Activated CD4-positive, CD25-positive, alpha-beta regulatory T cell treated with anti-CD3 and anti-CD28 coated beads, Interleukin-2, amount 50 U/mL, for 72 hours (primary cell): ENCODE data around the gene LAMA1.

Experiments
- DNase-seq: peaks from one replicate; pipeline ENCODE4 v3.0.0; 2021

LAMA1 gene

DNA sequence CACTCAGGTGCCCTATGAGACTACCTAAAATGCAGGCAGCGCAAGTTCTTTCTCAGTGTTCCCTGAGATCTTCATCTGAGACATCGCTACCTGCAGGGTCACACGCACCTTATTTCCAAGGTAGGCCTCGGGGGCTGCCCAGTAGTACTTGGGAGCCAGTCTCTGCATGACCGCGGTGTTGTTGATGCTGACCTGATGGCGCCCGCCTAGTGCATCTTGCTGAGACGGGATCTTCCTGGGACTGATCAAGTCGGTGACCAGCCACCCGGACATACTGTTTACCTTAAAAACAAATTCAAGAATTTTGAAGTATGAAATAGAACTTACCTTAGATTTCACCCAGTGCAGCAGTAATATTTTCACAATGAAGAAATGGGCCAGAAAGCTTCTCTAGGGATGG lies 80.1 kb downstream of the LAMA1 start:
- DNase-seq = no peak

DNA sequence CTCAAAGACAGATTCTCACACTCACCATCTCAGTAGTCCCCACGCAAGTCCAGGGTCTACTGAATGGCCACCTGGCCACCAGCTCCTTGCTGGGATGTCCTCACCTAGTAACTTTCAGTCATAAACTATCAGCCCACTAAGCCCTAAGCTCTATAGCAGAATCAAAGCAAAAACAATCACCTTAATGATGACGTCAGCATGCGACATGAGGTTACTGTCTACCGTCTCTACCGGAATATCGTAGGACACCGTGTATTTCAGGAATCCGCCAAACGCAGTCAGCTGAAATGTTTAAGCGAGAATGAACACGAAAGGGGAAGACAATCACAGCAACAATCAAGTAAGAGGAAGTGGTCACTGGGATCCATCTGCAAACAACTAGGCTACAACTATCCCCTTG lies 81.8 kb downstream of the LAMA1 start:
- no peak for DNase-seq

DNA sequence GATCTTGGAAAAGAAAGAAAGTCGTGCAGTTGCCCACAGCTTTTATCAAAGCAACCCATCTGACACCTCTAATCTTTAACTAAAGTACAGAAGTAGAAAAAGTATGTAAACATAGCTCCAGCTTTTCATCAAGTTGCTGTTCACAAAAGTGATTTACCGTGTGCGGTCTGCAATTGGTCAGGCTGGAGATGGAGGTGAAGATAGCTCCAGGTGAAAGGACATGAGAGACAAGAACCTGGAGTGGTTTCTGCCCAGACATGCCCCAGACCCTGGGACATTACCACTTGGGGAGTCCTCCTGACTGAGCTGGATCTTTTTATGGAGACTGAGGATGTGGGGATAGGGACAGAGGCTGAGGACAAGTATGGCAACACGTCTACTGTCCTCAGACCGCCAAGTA lies 82.7 kb downstream of the LAMA1 start:
- DNase-seq = no peak

DNA sequence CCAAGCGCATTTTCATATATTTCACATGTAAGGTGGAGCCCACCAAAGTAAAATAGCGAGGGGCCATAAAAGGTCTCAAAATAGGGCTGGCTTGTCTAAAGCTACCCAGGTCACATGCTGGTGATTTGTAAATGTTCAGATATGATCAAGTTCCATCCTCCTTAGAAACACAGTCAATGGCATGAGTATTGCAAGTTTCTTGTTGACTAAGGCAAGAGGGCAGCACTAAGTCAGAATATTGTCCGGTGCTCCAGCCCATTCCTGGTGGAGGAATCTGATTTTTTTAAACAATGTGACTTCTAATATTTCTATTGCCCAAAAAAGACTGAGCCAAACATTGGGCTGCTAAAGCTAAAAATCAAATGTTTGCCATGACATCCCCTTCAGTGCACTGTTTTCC lies 85.1 kb downstream of the LAMA1 start:
- no peak for DNase-seq

DNA sequence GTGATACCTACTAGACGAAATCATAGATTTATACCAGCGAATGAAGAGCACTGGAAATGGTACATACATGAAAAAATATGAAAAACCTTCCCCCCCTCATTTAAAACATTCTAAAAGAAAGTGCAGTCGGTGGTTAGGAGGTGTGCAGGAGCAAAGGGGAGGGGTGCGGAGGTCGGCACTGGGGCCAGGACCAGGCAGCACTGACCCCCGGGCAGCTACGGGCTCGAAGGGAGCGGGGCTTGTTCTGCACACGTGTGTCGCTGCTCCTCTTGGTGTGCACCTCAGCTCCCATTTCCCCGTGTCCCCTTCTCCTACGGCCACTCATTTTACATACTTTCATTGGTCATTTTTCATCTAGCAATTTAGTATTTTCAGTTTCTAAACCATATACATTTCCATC lies 89.0 kb downstream of the LAMA1 start:
- no peak for DNase-seq

DNA sequence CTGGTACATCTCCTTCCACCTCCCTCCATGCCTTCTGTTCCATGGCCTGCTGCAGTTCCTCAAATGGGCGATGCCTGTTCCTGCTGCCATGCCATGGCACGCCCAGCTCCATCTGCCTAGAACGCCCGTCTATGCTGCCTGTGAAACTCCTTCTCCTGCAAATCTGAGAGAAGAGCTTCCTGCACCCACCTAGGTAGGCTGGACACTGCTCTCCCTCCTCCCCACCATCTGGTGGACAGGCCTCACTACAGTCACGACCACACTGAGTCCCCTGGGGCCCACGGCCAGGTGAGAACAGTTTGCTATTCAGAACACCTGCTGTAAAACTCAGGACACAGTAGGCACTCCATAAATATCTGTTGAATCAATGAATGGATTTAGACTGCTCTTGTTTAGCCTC lies 92.4 kb downstream of the LAMA1 start:
- DNase-seq = no peak

DNA sequence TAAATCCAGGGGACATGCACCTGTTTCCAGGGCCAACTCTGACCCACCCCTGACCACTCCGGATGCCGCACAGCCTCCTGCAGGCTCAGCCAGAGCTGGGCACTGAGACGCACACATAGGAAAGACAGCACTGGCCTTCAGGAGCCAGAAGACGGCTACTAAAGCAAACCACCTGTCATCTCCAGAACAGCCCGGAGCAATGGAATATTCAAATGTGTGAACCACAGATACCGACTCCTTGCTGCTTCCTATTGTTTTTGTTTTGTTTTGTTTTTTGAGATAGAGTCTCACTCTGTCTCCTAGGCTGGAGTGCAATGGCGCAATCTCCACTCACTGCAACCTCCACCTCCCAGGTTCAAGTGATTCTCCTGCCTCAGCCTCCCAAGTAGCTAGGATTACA lies 94.0 kb downstream of the LAMA1 start:
- no peak for DNase-seq

DNA sequence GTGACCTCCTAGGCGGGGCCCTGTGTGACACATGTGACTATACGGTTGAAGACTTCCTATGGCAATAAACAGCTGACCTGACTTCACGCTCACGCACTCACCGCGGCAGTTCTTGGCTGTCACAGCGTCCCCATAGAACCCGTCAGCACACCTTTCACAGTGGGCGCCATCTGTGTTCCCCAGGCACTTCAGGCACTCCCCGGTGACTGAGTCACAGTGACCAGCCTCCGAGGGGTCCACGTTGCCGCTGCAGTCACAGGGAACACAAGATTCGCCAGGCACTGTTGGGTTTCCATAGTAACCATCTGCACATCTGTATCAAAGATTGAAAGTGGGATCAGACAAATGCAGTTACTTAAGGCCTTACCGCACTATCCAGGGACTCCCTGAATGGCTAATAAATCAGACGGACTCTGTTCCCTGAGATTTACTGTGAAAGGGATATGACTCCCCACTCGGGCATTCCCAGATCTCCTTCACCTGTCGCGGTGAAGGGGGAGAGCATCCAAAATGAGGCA lies 94.5 kb downstream of the LAMA1 start:
- no peak for DNase-seq

DNA sequence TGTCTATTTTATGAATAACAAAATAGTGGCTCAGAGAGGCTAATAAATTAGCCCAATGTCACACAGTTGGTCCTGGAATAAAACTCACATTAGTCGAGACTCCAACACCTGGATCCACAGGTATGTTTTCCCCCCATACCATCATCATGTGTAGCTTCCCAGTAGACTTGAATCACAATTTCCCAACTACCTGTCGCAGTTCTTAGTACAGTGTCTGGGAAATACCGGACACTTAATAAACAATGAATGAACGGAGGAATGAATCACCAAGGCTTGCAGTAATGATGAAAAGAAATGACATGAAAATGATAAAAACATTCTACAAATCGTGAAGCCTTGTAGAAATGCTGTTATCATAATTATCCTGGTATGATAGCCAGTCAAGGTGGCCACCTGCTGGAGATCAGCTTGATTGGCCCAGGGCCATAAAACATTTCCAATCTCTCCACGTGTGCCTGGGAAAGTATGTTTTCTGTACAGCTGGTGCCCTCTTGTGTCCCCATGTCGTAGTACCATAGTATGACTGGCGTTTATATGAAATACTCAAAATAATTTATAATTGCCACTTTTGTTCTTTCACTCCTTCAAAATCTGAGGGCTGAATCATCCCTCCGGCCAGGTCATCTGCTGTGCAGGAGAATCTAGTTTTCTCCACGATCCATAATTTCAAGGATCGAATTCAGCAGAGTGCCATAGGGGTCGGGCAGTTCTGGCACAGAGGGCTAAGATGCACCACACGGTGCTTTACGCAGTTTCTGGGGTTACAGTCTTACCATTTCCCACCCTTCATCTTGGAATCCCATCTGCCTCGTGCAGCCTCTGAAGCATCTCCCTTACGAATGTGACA lies 95.4 kb downstream of the LAMA1 start:
- DNase-seq = no peak

DNA sequence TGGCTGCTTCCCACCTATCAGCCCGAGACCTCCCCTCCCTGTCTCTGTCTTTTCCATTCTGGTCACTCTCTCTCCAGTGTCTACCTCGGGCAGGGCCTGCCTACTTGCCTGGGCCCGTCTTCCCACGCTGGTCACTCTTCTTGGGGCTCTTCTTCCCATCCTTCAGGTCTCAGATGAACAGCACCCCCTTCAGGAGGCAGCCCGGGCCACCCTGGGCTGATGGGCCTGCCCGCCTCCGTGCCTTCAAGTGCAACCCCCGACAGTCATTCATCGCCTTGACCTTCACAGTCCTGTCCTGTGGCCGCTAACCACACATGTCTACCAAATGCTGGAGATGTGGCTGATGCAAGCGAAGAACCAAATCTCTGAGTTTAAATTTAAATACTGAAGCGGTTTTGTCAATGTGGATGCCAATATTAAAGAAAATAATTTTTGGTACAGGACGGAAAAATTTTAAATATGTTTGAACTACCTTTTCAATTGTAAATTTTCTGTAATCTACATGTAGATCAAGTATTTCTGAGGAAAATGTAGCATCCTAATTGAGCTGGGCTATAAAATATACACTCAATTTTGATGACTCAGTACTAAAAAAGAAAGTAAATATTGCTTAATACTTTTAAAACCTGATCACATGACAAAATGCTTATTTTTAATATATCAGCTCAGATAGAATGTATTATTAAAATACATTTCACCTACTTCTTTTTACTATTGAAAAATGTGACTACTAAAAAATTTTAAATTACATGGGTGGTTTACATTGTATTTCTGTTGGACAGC lies 96.4 kb downstream of the LAMA1 start:
- no peak for DNase-seq

DNA sequence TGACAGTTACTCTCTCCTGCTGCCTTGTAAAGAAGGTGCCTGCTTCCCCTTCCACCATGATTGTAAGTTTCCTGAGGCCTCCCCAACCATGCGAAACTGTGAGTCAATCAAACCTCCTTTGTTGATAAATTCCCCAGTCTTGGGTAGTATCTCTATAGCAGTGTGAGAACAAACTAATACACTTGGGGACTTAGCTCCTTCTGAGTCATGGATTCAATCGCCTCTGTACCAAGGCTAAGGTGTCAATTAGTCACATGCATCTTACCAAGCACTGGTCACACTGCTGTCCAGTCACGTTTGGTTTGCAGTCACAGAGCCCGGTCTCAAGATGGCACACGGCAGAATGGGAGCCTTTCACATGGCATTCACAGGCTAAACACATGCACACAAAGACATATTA lies 100.6 kb downstream of the LAMA1 start:
- no peak for DNase-seq

DNA sequence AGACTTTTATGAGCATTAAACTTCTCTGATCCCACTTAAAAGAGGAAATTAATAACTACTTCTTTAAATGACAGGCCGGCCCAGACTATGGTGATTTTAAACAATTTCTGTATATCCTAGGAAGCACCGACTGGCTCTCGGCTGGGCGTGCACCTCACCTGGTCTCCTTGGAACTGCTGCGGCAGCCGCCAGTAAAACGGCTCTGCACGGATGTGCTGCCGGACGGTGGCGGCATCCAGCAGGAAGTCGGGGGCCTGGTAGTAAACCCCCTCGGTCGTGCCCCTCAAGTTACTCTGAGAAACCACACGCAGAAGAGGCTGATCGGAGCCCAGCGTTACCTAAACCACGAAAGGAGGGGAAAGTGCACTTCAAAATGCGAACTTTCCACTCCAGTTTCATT lies 106.5 kb downstream of the LAMA1 start:
- DNase-seq = no peak

DNA sequence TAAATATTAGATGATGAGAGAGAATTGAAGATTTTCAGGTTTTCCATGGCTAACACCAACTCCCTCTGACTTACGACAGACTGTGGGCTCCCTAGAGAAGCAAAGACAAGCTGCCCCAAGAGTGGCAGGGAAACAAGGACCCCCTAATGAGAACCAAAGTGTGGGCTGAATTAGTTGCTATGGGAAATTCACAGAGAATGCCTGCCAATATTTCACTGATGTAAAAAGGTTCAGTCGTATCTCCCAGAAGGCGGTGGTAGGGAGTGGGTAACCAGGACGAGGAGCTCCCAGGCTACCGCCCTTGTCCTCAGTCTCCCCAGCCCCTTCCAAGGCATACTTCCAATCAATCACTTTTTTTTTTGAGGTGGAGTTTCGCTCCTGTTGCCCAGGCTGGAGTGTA lies 113.6 kb downstream of the LAMA1 start:
- no peak for DNase-seq

DNA sequence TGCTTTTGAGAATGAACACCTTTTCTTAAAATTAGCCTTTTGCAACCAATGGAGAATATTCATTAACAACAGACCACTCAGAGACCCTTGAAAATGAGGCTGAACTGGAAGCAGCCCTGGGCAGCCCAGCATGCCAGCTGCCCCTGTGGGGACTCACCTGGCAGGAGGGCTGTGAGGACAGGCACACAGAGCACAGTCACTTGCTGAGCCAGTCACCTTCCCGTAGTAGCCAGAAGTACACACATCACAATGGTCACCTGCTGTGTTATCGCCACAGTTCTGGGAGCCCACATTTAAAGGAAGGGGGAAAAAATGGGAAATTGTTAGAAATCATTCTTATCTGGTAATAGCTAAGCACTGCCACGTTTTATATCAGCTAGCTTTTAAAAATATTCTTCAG lies 115.5 kb downstream of the LAMA1 start:
- no peak for DNase-seq

DNA sequence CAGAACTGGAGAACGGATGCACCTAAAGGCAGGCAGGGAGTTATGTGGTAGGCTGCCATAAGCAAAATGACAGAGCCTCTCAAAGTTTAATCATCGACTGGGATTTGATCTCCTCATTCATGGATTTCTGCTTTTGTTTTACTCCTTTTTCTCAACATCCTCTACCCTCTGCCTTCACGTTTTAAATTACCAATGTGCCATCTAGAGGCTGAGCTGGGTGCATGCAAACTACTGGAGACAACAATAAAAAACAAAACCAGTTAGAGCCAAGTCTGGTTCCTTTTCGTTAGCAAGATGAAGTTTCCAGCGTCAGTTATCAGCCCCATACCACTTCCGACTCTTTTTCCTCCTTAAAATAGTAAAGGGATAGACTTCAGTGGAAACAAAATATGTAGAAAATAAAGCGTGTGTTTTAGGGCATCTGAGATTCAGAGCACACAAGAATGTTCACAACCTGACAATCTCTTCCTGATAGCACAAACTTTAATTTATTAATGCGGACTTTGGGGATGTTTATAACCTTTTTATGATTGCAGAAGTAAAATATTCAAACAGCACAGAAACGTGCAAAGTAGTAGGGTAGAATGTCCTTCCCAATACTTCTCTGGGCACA lies 117.0 kb downstream of the LAMA1 start:
- DNase-seq = no peak

DNA sequence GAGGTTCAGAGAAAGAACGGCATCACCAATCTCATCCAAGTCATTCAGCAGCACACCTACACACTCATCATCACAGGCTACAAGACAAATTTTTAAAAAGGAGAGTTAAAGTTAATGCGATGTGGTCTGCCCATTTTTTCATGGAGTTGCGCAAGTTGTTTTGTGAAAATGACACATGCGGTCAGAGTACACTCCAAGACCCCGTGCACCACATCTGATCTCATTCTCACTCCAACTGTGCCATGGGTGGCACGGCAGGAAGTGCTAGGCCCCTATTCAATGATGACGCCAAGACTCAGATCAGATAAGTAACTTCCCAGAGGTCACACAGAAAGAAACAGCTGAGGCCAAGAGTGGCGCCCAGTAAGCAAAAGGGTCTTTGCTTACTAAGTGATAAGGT lies 119.8 kb downstream of the LAMA1 start:
- no peak for DNase-seq

DNA sequence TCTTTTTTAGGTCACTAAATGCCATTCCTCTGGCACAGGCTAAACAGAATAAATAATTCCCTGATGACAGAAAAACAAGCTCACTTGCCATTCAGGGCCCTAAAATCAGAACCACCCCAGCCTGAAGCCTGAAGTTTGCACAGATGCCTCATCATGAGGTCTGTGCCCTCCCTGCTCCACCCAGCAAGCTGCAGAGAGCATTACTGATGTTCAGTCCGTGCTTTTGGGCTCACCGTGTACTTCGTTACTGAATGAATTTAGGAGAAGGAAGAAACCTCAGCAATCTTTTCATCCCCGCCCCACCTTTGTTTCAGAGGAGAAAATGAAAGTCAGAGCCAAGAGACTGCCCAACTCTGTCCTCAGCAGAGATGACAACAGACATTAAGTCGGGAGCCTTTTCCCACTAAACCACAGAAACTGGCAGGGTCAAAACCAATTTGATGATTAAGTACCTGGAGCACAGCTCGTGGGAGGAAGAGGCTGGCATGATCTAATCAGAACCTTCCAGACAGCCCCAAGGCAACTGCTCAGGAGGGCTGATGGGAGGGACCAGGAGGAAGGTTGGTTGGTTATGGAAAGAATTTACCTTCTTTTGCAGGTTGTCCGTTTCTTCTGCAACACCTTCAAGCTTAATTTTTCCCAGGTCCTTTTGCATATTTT lies 122.7 kb downstream of the LAMA1 start:
- DNase-seq = no peak

DNA sequence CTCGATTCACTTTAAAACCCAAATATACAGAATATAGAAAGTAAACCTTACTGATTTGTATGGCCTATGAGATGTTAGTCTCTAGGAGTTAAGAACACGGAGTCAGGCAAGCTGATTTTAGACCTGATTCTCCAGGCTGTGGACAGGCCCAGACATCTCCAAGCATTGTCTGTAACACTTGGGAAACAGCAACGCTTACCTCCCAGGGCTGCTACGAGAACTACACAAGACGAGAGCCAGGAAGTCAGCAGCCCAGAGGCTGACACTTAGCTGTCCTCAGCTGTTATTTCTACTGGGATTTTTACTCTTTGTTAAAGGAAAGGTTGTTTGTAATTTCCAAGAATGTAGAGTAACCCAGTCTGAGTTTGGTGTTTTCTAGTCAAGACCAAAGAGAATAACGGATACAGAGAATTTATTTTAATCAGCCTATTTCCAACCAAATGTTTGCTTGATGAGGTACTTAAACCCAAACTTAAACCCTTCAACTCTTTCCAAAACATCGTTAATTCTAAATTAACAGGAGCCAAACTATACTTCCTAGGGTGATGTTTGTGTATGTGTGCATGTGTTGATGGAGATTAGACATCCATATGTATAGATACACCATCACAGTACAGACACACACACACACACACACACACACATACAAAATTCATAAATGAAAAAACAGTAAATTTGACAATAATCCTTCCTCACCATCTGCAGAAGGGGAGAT lies 123.4 kb downstream of the LAMA1 start:
- DNase-seq = no peak

DNA sequence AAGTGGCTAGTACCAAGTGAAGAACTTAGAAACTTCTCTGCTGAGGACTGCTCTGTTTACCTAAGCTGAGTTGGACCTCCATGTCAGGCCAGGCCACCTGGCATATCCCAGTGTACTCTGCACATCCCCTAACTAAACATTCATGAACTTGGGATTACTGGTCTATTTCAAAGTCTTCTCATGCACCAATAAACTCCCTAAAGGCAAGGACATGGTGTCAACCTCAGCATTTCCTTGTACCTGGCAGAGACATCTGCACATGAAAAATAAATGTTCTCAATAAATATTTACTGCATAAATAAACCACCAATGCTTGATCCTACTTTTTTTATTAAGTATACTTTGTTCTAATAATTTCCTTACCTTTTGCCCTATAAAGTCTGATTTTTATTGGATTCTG lies 124.8 kb downstream of the LAMA1 start:
- no peak for DNase-seq

DNA sequence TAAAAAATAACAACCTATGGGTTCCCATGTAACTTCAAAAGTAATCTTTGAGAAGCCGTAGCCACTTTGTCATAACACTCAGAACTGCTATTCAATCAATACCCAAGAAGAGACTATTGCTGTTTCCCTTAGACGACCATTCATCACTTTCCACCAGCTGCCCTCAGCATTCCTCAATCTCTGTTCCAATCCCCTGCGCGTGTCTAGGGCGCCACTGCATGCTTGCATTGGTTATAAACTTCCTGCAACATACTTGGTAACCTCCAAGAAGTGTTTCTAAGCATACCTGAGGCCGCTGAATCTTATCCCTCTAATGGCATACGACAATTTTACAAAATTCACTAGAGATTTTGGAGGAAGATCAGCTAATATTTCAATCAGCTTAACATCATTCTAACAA lies 134.2 kb downstream of the LAMA1 start:
- no peak for DNase-seq

DNA sequence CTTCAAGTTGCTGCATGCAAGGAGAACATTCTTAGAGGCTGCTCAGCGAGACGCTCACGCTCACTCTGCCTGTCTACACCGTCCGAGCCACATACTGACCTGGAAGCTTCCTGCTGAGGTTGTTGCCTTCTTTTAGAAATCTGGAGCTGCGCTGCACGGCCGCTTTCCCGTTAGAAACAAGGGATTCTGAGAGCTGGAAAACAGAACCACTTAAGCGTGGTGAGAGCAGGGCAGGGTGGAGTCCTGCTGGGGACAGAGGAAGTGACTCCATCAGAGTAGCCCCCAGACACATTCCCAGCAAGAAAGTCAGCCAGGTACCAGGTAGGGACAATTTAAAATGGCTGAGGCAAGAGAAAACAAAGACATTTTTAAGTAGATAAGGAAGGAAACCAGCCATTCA lies 135.2 kb downstream of the LAMA1 start:
- no peak for DNase-seq

DNA sequence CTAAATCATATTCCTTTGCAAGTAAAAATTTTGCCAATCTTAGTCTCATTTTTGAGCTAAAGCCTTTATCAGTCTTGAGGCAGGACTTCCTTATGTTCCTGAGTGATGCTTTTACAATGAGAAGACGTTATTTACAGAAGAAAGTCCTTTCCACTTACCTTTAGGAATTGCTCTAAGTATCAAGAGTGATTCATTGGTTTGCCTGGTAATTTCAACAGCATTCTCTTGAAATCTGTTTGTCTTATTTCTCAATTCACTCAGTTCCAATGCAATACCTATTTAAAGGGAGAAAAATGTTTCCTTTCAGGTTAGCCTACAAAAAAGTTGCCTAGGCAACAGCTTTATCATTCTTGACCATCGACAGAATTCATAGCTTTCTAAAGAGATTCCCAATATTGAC lies 137.2 kb downstream of the LAMA1 start:
- no peak for DNase-seq

DNA sequence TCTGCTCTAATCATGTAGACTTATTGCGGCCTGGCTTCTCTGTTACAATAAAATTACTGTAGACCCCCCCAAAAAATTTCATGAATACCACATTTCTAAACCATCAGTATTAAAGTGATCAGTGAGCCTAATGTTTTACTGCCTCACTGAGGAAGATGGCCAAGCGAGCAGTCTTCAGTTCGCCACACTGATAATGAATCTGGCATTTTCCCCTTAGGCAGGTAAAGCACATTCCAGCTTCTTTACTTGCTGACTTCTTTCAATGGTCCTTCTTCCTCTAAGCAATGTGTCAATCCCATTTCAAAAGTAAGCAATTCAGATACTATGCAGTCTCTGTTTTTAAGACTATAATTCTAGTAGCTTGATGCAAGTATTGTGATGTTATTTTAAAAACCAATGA lies 137.6 kb downstream of the LAMA1 start:
- DNase-seq = no peak
